Mucosa of descending colon (tissue), 3 donors: ENCODE results near the gene PLAAT3. TPM values are rescaled to one million over a fixed set of nuclear protein-coding genes. Genes with fewer than 3 reads are reported as not detected.
"Not testable (repeated sequence)": the region's sequence is repeated elsewhere in the genome, so short reads cannot be mapped to it uniquely, and the experiment has no call there.

Experiments used
- ATAC-seq: fragments of 200-7000 bp; cut with Tn5 transposase; one replicate; pipeline ENCODE4 v1.9.1; 2020; ENCODE audit warnings: mild to moderate bottlenecking, moderate library complexity
- DNase-seq, 3 donors: peaks; one replicate each; pipeline ENCODE4 v3.0.0-alpha.2; 2020
- H3K36me3 ChIP-seq: fragments of 200-600 bp; one replicate; pipeline ENCODE4 v1.8.0; 2021; ENCODE audit warnings: low read depth, mild to moderate bottlenecking
- H3K4me1 ChIP-seq: fragments of 200-600 bp; one replicate; pipeline ENCODE4 v1.8.0; 2021; ENCODE audit warnings: low read depth, mild to moderate bottlenecking
- H3K4me3 ChIP-seq: fragments of 200-600 bp; one replicate; pipeline ENCODE4 v1.8.0; 2021; ENCODE audit warnings: mild to moderate bottlenecking
- H3K9me3 ChIP-seq: fragments of 200-600 bp; one replicate; pipeline ENCODE4 v1.8.0; 2021; ENCODE audit warnings: mild to moderate bottlenecking
- CTCF ChIP-seq: fragments of 200-600 bp; IDR thresholded peaks from one replicate; pipeline ENCODE4 v1.8.0; 2022; ENCODE audit warnings: antibody characterized with exemption, mild to moderate bottlenecking
- intact Hi-C, 2 donors: fragments of 100-400 bp; cut with DNase I in 1 of 2; cut with micrococcal nuclease in 1 of 2; formaldehyde crosslinking; loops; one replicate each; pipeline versions ENCODE4 v1.11.0 to v1.11.1; 2022; cut with DNase I, micrococcal nuclease
- total RNA-seq, 3 donors: library from RNA; stranded (reverse); fragmentation: NEBNext Ultra II Directional in 2 of 3; extraction: Animal tissue kit (Norgen Biotek cat#: 25700) in 2 of 3; gene quantifications; one replicate each; pipeline versions ENCODE4 v1.2.1 to v1.2.4, GENCODE V29; 2021 to 2023
- donor health status: DM: no; HTN: no; CAD: no; lungs with moderate emphysema.
- donor health status: DM: no; HTN: no; CAD: no.
- donor health status: DM: no; HTN: yes; CAD: no.

Gene PLAAT3
- total RNA-seq, 3 donors from 2014 or later: 15.1 to 58.5 (median 26.7) TPM

DNA sequence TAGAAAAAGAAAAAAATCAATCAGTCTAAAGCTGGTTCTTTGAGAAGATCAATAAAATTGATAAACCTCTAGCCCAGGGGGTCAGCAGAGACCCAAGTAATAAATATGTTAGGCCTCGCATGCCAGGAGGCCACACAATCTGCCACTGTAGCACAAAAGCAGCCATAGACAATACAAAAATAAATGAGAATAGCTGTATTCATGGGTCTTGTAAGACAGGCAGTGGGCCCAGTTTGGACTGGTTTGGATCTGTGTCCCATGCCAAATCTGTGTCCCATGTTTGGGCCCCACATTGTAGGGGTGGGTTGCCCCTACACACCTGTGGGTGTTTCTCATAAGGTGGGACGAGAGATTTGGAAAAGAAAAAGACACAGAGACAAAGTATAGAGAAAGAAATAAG, 84.2 kb downstream of the PLAAT3 start:
- ATAC-seq: no peak
- no peaks in the 10 kb centered on the region for H3K36me3 ChIP-seq
- H3K9me3 ChIP-seq: no peaks in the 10 kb centered on the region
- DNase-seq: no peak
- H3K4me3 ChIP-seq: no peak overlapping the region
- no peak for TF ChIP-seq CTCF
- H3K4me1 ChIP-seq: peaks cover 7% of the 10 kb centered on the region
- intact Hi-C loops: no loop called here

DNA sequence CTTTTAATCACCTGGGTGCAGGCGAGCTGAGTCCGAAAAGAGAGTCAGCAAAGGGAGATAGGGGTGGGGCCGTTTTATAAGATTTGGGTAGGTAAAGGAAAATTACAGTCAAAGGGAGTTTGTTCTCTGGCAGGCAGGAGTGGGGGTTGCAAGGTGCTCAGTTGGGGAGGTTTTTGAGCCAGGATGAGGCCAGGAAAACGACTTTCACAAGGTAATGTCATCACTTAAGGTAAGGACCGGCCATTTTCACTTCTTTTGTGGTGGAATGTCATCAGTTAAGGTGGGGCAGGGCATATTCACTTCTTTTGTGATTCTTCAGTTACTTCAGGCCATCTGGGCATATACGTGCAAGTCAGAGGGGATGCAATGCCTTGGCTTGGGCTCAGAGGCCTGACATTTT, 84.9 kb downstream of the PLAAT3 start:
- DNase-seq, H3K9me3 ChIP-seq, intact Hi-C loops, H3K4me1 ChIP-seq, H3K4me3 ChIP-seq, ATAC-seq, H3K36me3 ChIP-seq: not testable (repeated sequence)

DNA sequence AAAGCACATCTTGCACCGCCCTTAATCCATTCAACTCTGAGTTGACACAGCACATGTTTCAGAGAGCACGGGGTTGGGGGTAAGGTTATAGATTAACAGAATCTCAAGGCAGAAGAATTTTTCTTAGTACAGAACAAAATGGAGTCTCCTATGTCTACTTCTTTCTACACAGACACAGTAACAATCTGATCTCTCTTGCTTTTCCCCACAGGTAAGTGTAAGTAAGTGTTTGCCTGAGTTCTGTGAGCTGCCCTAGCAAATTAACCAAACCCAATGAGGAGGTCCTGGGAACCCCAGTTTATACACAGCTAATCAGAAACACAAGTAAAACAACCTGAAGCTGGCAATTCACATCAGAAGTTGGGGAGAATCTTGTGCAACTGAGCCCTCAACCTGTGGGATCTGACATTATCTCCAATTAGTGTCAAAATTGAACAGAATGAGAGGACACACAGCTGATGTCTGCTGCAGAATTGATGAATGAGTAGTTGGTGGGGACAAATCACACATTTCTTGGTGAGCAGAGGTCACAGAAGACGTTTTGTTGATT, 85.4 kb downstream of the PLAAT3 start:
- ATAC-seq, H3K9me3 ChIP-seq, H3K36me3 ChIP-seq, DNase-seq, intact Hi-C loops, H3K4me1 ChIP-seq, H3K4me3 ChIP-seq: not testable (repeated sequence)

- intact Hi-C loops, H3K4me1 ChIP-seq: not testable (repeated sequence)
These were observed 86.1 kb downstream of the PLAAT3 start for GRCh38 chr11:63528156-63528555.

DNA sequence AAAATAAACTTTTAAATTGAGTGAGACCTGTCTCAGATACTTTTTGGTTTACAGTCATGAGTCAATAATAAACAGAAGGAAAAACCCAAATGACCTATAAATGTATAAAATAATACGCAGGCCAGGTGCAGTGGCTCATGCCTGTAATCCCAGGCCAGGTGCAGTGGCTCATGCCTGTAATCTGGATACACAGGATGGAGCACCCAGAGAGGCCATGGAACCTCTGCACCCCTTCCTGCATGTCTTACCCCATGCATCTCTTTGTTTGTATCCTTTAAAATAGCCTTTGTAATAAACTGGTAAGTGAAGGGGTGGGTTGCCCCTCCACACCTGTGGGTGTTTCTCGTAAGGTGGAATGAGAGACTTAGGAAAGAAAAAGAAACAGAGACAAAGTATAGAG, 86.6 kb downstream of the PLAAT3 start:
- ATAC-seq: no peak
- Histone ChIP-seq H3K9me3 (peaks cover 2% of the 10 kb centered on the region), H3K36me3 (no peaks in the 10 kb centered on the region), H3K4me3 (no peak overlapping the region), H3K4me1 (peaks cover 3% of the 10 kb centered on the region)
- no peak for TF ChIP-seq CTCF
- DNase-seq: no peak
- intact Hi-C loops: no loop called here

More at GRCh38 chr11:63528156-63528555, 86.1 kb downstream of the PLAAT3 start:
- H3K9me3 ChIP-seq, H3K4me3 ChIP-seq, ATAC-seq, DNase-seq, H3K36me3 ChIP-seq: not testable (repeated sequence)

Other genes starting within 250 kb of the PLAAT3 start
- gene SLC22A9, start 244.6 kb downstream of the PLAAT3 start, total RNA-seq: not detected
- gene PLAAT5, start 123.3 kb downstream of the PLAAT3 start, total RNA-seq: 1 to 10 TPM in 2 of 3 donors, under 1 TPM in 1; 0.20 to 5.6 (median 1.3) TPM
- under 1 TPM; 0.26 to 0.32 (median 0.29) TPM for gene LGALS12, start 108.3 kb downstream of the PLAAT3 start, total RNA-seq
- 10 to 100 TPM; 57.0 to 99.0 (median 96.7) TPM for gene PLAAT4, start 77.6 kb downstream of the PLAAT3 start, total RNA-seq
- gene PLAAT2, start 51.1 kb downstream of the PLAAT3 start, total RNA-seq: 100 to 1,000 TPM in 1 of 3 donors, 10 to 100 TPM in 2; 44.3 to 238 (median 62.8) TPM
- gene ATL3, start 56.9 kb upstream of the PLAAT3 start, total RNA-seq: 10 to 100 TPM; 47.5 to 87.9 (median 61.5) TPM
- gene RTN3, start 67.1 kb upstream of the PLAAT3 start, total RNA-seq: 100 to 1,000 TPM; 111 to 129 (median 115) TPM
- gene ZFTA, start 154.3 kb upstream of the PLAAT3 start, total RNA-seq: 10 to 100 TPM in 1 of 3 donors, 1 to 10 TPM in 2; 4.8 to 27.1 (median 5.4) TPM
- 10 to 100 TPM in 1 of 3 donors, 1 to 10 TPM in 2; 5.8 to 22.3 (median 7.0) TPM for gene SPINDOC, start 199.0 kb upstream of the PLAAT3 start, total RNA-seq
- 100 to 1,000 TPM in 1 of 3 donors, 10 to 100 TPM in 2; 71.9 to 111 (median 94.5) TPM for gene MARK2, start 224.7 kb upstream of the PLAAT3 start, total RNA-seq